ENCODE results near the gene SLC27A2.

DNA sequence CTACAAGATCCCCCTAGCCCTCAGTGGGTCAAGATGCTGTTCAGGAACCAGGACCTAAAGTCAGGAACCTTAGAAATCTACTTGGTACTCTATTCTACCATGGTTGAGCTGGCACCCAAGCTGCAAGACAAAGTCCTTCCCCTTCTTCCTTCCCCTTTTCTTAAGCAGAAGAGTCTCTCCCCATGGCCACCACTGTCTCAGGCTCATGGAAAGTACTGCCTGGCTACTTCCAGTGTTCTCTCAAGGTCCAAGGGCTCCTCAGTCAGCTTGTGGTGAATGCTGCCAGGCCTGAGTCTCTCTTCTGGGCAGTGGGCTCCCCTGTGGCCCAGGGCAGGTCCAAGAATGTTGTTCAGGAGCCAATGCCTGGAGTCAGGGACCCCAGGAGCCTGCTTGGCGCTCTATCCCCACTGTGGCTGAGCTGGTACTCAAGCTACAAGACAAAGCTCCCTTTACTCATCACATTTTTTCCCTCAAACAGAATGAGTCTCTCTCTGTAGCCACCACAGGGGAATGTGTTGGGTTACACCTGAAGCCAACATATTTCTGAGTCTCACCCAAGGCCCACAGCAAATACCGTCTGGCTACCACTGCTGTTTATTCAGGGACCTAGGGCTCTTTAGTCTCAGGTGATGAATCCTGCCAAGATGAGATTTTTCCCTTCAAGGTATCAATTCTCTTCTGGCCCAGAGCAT lies 18.1 kb upstream of the SLC27A2 start:
- TF ChIP-seq, protein P1, sequence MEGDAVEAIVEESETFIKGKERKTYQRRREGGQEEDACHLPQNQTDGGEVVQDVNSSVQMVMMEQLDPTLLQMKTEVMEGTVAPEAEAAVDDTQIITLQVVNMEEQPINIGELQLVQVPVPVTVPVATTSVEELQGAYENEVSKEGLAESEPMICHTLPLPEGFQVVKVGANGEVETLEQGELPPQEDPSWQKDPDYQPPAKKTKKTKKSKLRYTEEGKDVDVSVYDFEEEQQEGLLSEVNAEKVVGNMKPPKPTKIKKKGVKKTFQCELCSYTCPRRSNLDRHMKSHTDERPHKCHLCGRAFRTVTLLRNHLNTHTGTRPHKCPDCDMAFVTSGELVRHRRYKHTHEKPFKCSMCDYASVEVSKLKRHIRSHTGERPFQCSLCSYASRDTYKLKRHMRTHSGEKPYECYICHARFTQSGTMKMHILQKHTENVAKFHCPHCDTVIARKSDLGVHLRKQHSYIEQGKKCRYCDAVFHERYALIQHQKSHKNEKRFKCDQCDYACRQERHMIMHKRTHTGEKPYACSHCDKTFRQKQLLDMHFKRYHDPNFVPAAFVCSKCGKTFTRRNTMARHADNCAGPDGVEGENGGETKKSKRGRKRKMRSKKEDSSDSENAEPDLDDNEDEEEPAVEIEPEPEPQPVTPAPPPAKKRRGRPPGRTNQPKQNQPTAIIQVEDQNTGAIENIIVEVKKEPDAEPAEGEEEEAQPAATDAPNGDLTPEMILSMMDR (conservative IDR thresholded peaks at IDR 0.05 in 1 of 2, IDR thresholded peaks at IDR 0.05 in 1 of 2; ENCODE audit: low read depth in 1 of 2, low read length in 2 of 2): no peak
- no peak for TF ChIP-seq EZH2 (IDR thresholded peaks at IDR 0.05; ENCODE audit: low read length, missing control alignments)
